ENCODE measurements around the gene MKLN1.
A peak's percentile ranks its signal among the peaks of the same experiment; 100 is the strongest.
"Not testable (repeated sequence)": the region's sequence is repeated elsewhere in the genome, so short reads cannot be mapped to it uniquely, and the experiment has no call there.

The MKLN1 gene

GRCh38 chr7:131511774-131512535, 184.3 kb downstream of the MKLN1 start:
- no peaks in the 10 kb centered on the region for H3K9me2 ChIP-seq (ENCODE audit: low read depth, low read length)
- H3F3A ChIP-seq (ENCODE audit: insufficient read depth, low read length): no peaks in the 10 kb centered on the region
- H3K36me3 ChIP-seq (ENCODE audit: insufficient read depth, low read length): no peaks in the 10 kb centered on the region
- H4K20me1 ChIP-seq (ENCODE audit: insufficient read depth, low read length): no peaks in the 10 kb centered on the region
- H2AFZ ChIP-seq (ENCODE audit: low read length): no peak overlapping the region
- H3K9me3 ChIP-seq (ENCODE audit: low read length): no peaks in the 10 kb centered on the region
- H3K27ac ChIP-seq (ENCODE audit: low read depth, low read length, poor library complexity, severe bottlenecking): no peak overlapping the region
- H3K9ac ChIP-seq (ENCODE audit: low read length): no peak overlapping the region
- no peak overlapping the region for H3K4me3 ChIP-seq (ENCODE audit: low read depth, low read length, poor library complexity, severe bottlenecking)
- H3K4me2 ChIP-seq (ENCODE audit: low read length): no peak overlapping the region; the same call in 1 of the 2 replicates
- H3K27me3 ChIP-seq (ENCODE audit: insufficient read depth, low read length): no peaks in the 10 kb centered on the region; the same call in 1 of the 2 replicates
- TF ChIP-seq EZH2 (IDR thresholded peaks at IDR 0.05; ENCODE audit: borderline replicate concordance, low read length): no peak
- TF ChIP-seq CTCF (IDR thresholded peaks at IDR 0.05; ENCODE audit: low read length): no peak
- H3K4me1 ChIP-seq (ENCODE audit: insufficient read depth, low read length, severe bottlenecking): peaks cover 6% of the 10 kb centered on the region
- H3K79me2 ChIP-seq (ENCODE audit: insufficient read depth, low read length): no peaks in the 10 kb centered on the region

- Histone ChIP-seq H3K36me3 (ENCODE audit: insufficient read depth, low read length) (no peaks in the 10 kb centered on the region), H3K27me3 (ENCODE audit: insufficient read depth, low read length) (no peaks in the 10 kb centered on the region; the same call in 1 of the 2 replicates), H3K4me1 (ENCODE audit: insufficient read depth, low read length, severe bottlenecking) (peaks cover 6% of the 10 kb centered on the region), H3K27ac (ENCODE audit: low read depth, low read length, poor library complexity, severe bottlenecking) (no peak overlapping the region), H3F3A (ENCODE audit: insufficient read depth, low read length) (no peaks in the 10 kb centered on the region), H3K4me3 (ENCODE audit: low read depth, low read length, poor library complexity, severe bottlenecking) (peak overlapping the region; percentile 13), H3K9me3 (ENCODE audit: low read length) (no peaks in the 10 kb centered on the region), H3K9me2 (ENCODE audit: low read depth, low read length) (no peaks in the 10 kb centered on the region), H4K20me1 (ENCODE audit: insufficient read depth, low read length) (no peaks in the 10 kb centered on the region), H2AFZ (ENCODE audit: low read length) (no peak overlapping the region), H3K79me2 (ENCODE audit: insufficient read depth, low read length) (no peaks in the 10 kb centered on the region), H3K4me2 (ENCODE audit: low read length) (peak overlapping the region; percentile 38; the same call in 1 of the 2 replicates), H3K9ac (ENCODE audit: low read length) (no peak overlapping the region)
- peak; percentile 100 for TF ChIP-seq CTCF (IDR thresholded peaks at IDR 0.05; ENCODE audit: low read length)
- TF ChIP-seq EZH2 (IDR thresholded peaks at IDR 0.05; ENCODE audit: borderline replicate concordance, low read length): no peak
Observed at GRCh38 chr7:131513245-131514061, 185.8 kb downstream of the MKLN1 start.

GRCh38 chr7:131515471-131515870, 187.8 kb downstream of the MKLN1 start:
- not testable (repeated sequence) for H3K4me3 ChIP-seq (ENCODE audit: low read depth, low read length, poor library complexity, severe bottlenecking); H3K9me3 ChIP-seq (ENCODE audit: low read length); H3K79me2 ChIP-seq (ENCODE audit: insufficient read depth, low read length); H3F3A ChIP-seq (ENCODE audit: insufficient read depth, low read length); H3K4me1 ChIP-seq (ENCODE audit: insufficient read depth, low read length, severe bottlenecking); H3K27ac ChIP-seq (ENCODE audit: low read depth, low read length, poor library complexity, severe bottlenecking); H3K9ac ChIP-seq (ENCODE audit: low read length); H2AFZ ChIP-seq (ENCODE audit: low read length); H3K27me3 ChIP-seq (ENCODE audit: insufficient read depth, low read length); H3K4me2 ChIP-seq (ENCODE audit: low read length); H3K9me2 ChIP-seq (ENCODE audit: low read depth, low read length); H4K20me1 ChIP-seq (ENCODE audit: insufficient read depth, low read length); H3K36me3 ChIP-seq (ENCODE audit: insufficient read depth, low read length)

Measured in OCI-LY1 (cell line).